Measurements from ENCODE around the gene SCARF2.
"Not testable (repeated sequence)": the region's sequence is repeated elsewhere in the genome, so short reads cannot be mapped to it uniquely, and the experiment has no call there.

The SCARF2 gene

GRCh38 chr22:20380486-20380885, 57.1 kb downstream of the SCARF2 start:
- DNase-seq (ENCODE audit: low read depth) = no peak
- no peak for TF ChIP-seq CTCF (conservative IDR thresholded peaks at IDR 0.05; ENCODE audit: control insufficient read depth, insufficient read depth, low read depth, low read length)
- H3K4me3 ChIP-seq (ENCODE audit: control insufficient read depth, low read depth, low read length) = no peak overlapping the region

- H3K4me3 ChIP-seq (ENCODE audit: control insufficient read depth, low read depth, low read length); DNase-seq (ENCODE audit: low read depth): not testable (repeated sequence)
Observed at GRCh38 chr22:20378684-20379083, 58.9 kb downstream of the SCARF2 start.

GRCh38 chr22:20378110-20378509, 59.5 kb downstream of the SCARF2 start:
- H3K4me3 ChIP-seq (ENCODE audit: control insufficient read depth, low read depth, low read length) = no peak overlapping the region
- no peak for TF ChIP-seq CTCF (conservative IDR thresholded peaks at IDR 0.05; ENCODE audit: control insufficient read depth, insufficient read depth, low read depth, low read length)
- no peak for DNase-seq (ENCODE audit: low read depth)

GRCh38 chr22:20376983-20377382, 60.6 kb downstream of the SCARF2 start:
- not testable (repeated sequence) for DNase-seq (ENCODE audit: low read depth); H3K4me3 ChIP-seq (ENCODE audit: control insufficient read depth, low read depth, low read length)

GRCh38 chr22:20376281-20376680, 61.3 kb downstream of the SCARF2 start:
- not testable (repeated sequence) for DNase-seq (ENCODE audit: low read depth)

More at GRCh38 chr22:20376281-20376680, 61.3 kb downstream of the SCARF2 start:
- H3K4me3 ChIP-seq (ENCODE audit: control insufficient read depth, low read depth, low read length) = not testable (repeated sequence)

Data from fibroblast of mammary gland (primary cell).